HepG2 (cell line): ENCODE results near the gene METTL16. TPM values are rescaled to one million over a fixed set of nuclear protein-coding genes. Genes with fewer than 3 reads are reported as not detected.
A peak's percentile ranks its signal among the peaks of the same experiment; 100 is the strongest.

Experiments used
- ATAC-seq: fragments of 200-7000 bp; cut with Tn5 transposase; 3 replicates; pipeline ENCODE4 v1.9.1; 2020; ENCODE audit warnings: mild to moderate bottlenecking, moderate library complexity
- BruUV-seq: library from RNA; stranded (reverse); fragments of 400-500 nt; replicated peaks from 2 replicates; lab custom pipeline; 2021; lab: Mats Ljungman, UMichigan
- CTCF ChIA-PET: fragments of 300-600 bp; formaldehyde crosslinking; extraction: SDS; loops from one replicate; lab custom pipeline; 2021; ENCODE audit warnings: low total read pairs, inconsistent platforms, low intra/inter-chr PET ratio; lab: Yijun Ruan, JAX
- POLR2A ChIA-PET: fragments of 350-600 bp; sonication (Branson Sonifier 250); formaldehyde crosslinking; loops from one replicate; lab custom pipeline; 2020; ENCODE audit warnings: antibody characterized with exemption, inconsistent platforms; lab: Yijun Ruan, JAX
- DNase-seq: peaks from one replicate; pipeline ENCODE4 v3.0.0-alpha.2; 2015; ENCODE audit warnings: low spot score
- FAIRE-seq: peaks from 3 replicates; lab custom pipeline; 2011; peaks lifted over from hg19 to GRCh38; lab: Jason Lieb, UNC
- H2AFZ ChIP-seq: one replicate; pipeline ENCODE4 v1.6.1; 2011; ENCODE audit warnings: low read length, inconsistent platforms
- H3K27ac ChIP-seq: fragments of 300-600 bp; 3 replicates; pipeline ENCODE4 v1.8.0; 2011; ENCODE audit warnings: mixed run types, mild to moderate bottlenecking, mixed read lengths, low read length, inconsistent platforms; ENCODE audit not compliant: insufficient read depth; ENCODE audit errors: extremely low read length
- H3K27me3 ChIP-seq, 2 experiments: fragments of 200-600 bp in 1 of 2; 2 replicates in 1 of 2; 3 replicates in 1 of 2; pipeline versions ENCODE4 v1.6.0 to v1.8.0; 2011; ENCODE audit warnings: low read length in 2 of 2, mild to moderate bottlenecking in 2 of 2, moderate library complexity in 2 of 2, inconsistent platforms in 1 of 2; ENCODE audit not compliant: insufficient read depth in 2 of 2, control insufficient read depth in 1 of 2
- H3K36me3 ChIP-seq, 2 experiments: fragments of 200-600 bp in 1 of 2; replicated peaks in 1 of 2; 2 replicates in 1 of 2; 3 replicates in 1 of 2; pipeline versions ENCODE4 v1.5.1 to v1.8.0; 2011; ENCODE audit warnings: low read length in 2 of 2, inconsistent platforms in 1 of 2; ENCODE audit not compliant: insufficient read depth in 2 of 2, control insufficient read depth in 1 of 2
- H3K4me1 ChIP-seq: 2 replicates; pipeline ENCODE4 v1.5.1; 2012; ENCODE audit warnings: low read length, inconsistent platforms; ENCODE audit not compliant: insufficient read depth
- H3K4me2 ChIP-seq: 2 replicates; pipeline ENCODE4 v1.6.0; 2011; ENCODE audit warnings: low read depth, low read length, inconsistent platforms
- H3K4me3 ChIP-seq, 3 experiments: fragments of 200-600 bp in 1 of 3; sonication (generic), shearing (Covaris generic) in 1 of 3; replicated peaks in 1 of 3; 2 replicates each; pipeline ENCODE4 v1.5.1; 2011 to 2016; ENCODE audit warnings: low read length in 3 of 3, inconsistent platforms in 2 of 3, low read depth in 2 of 3, mild to moderate bottlenecking in 2 of 3, control low read depth in 1 of 3, mixed read lengths in 1 of 3; ENCODE audit not compliant: insufficient read depth in 1 of 3
- H3K79me2 ChIP-seq: one replicate; pipeline ENCODE4 v1.6.1; 2011; ENCODE audit warnings: low read length, inconsistent platforms; ENCODE audit not compliant: insufficient read depth
- H3K9ac ChIP-seq: 2 replicates; pipeline ENCODE4 v1.6.0; 2011; ENCODE audit warnings: mild to moderate bottlenecking, low read depth, low read length, inconsistent platforms; ENCODE audit not compliant: insufficient read depth
- H3K9me3 ChIP-seq: 2 replicates; pipeline ENCODE4 v1.5.1; 2012; ENCODE audit warnings: mild to moderate bottlenecking, low read length
- H4K20me1 ChIP-seq: 2 replicates; pipeline ENCODE4 v1.6.0; 2011; ENCODE audit warnings: inconsistent platforms, mild to moderate bottlenecking, low read length, moderate library complexity; ENCODE audit not compliant: insufficient read depth
- AGO2 ChIP-seq: fragments of 200-400 bp; formaldehyde crosslinking; optimal IDR thresholded peaks from 2 replicates; pipeline ENCODE3; 2017; ENCODE audit warnings: mild to moderate bottlenecking, low read depth, low read length, moderate library complexity
- KLF13 ChIP-seq: sonication (generic); formaldehyde crosslinking; IDR thresholded peaks from 2 replicates; pipeline ENCODE4 v1.4.0; 2020; ENCODE audit warnings: mild to moderate bottlenecking, missing genetic modification reagents
- ZNF138 ChIP-seq: sonication (generic); formaldehyde crosslinking; IDR thresholded peaks from 2 replicates; pipeline ENCODE4 v1.5.0; 2020; ENCODE audit warnings: mild to moderate bottlenecking, low read depth, missing genetic modification reagents
- ZNF20 ChIP-seq: sonication (generic); formaldehyde crosslinking; IDR thresholded peaks from 2 replicates; pipeline ENCODE4 v1.4.0; 2020; ENCODE audit warnings: mild to moderate bottlenecking, moderate library complexity, missing genetic modification reagents
- ZNF343 ChIP-seq: sonication (generic); formaldehyde crosslinking; IDR thresholded peaks from 2 replicates; pipeline ENCODE4 v1.4.0; 2020; ENCODE audit warnings: mild to moderate bottlenecking, missing genetic modification reagents
- ZNF792 ChIP-seq: IDR thresholded peaks from 2 replicates; pipeline ENCODE4 v1.6.1; 2016
- WGBS: methylation state at CpG from one replicate; pipeline ENCODE4 v1.1.6; 2017; ENCODE audit warnings: low lambda C conversion rate; 5-methylcytosine and 5-hydroxymethylcytosine counted together
- in situ Hi-C: cut with HindIII; loops from 2 replicates; pipeline ENCODE4 v1.10.0; 2017; ENCODE audit warnings: low pct_unique_long_range_greater_than_20kb; ENCODE audit not compliant: extremely low pct_ligation_motif_present
- intact Hi-C: fragments of 100-400 bp; cut with micrococcal nuclease; formaldehyde crosslinking; loops from one replicate; pipeline ENCODE4 v1.10.0; 2022; ENCODE audit not compliant: unreplicated experiment
- polyA plus RNA-seq, 8 experiments: library from polyadenylated mRNA; depleted of rRNA in 3 of 8; stranded (reverse) in 7 of 8; unstranded in 1 of 8; fragments of >200 nt; fragmentation: Illumina TruSeq in 4 of 8; extraction: Trizol in 4 of 8; gene quantifications; 2 replicates each; pipeline versions ENCODE4 v1.2.1 to v1.2.3, GENCODE V29; 2011 to 2016; ENCODE audit warnings: low read depth in 4 of 8, missing spikeins in 1 of 8, mixed read lengths in 1 of 8; ENCODE audit not compliant: insufficient read depth in 1 of 8
- total RNA-seq, 5 experiments: library from RNA; depleted of rRNA; stranded (reverse); fragments of >200 nt; fragmentation: Illumina TruSeq; extraction: Trizol; gene quantifications; 2 replicates each; pipeline ENCODE4 v1.2.3, GENCODE V29; 2016; ENCODE audit warnings: low read depth in 1 of 5
- TF ChIP-seq, protein P1 (sequence below): sonication (generic); formaldehyde crosslinking; IDR thresholded peaks from 2 replicates; pipeline ENCODE4 v1.4.0; 2020; ENCODE audit warnings: low read depth, mild to moderate bottlenecking, missing genetic modification reagents
- TF ChIP-seq, protein P2 (sequence below): sonication (generic); formaldehyde crosslinking; IDR thresholded peaks from 2 replicates; pipeline ENCODE4 v1.4.0; 2020; ENCODE audit warnings: missing genetic modification reagents
- TF ChIP-seq, protein P3 (sequence below): sonication (generic); formaldehyde crosslinking; IDR thresholded peaks from 2 replicates; pipeline ENCODE4 v1.4.0; 2020; ENCODE audit warnings: mild to moderate bottlenecking, low read depth, missing genetic modification reagents

METTL16 gene
- total and polyA plus RNA-seq, 2 of the 13 experiments (the other 11 are each of a cell fraction or from before 2014, with no cell fraction given): 11.6 to 18.5 TPM

DNA sequence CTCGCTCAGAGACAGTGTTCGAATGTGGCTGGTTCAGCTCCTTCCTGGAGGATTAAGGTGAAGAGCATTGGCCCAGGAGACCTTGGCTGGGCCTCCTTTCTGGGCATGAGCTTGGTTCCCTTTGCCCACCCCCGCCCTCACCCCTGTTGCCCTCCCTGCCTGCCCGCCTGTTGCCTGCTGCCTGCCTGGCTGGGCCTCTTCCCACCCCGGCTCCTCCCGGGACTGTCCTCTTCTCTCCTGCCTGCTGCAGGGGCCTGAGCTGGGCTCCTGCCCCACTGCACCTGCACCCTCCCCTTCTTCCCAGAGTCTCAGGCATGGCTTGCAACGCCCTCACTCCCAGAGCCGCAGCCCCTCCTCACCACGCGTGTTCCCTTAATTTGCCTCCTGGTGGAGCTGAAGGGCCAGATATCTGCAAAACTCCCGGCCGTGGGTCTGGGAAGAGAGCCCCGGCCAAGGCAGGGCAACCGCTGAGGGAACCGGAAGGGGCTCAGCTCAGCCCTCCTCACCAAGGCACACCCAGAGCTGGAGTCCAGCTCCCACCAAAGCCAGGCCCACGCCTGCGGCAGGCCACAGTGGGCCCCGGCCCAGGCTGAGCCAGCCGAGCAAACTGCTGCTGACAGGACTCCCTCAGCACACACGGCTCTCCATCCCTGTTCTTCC lies 142.0 kb downstream of the METTL16 start (continued):
- TF ChIP-seq, protein P1, sequence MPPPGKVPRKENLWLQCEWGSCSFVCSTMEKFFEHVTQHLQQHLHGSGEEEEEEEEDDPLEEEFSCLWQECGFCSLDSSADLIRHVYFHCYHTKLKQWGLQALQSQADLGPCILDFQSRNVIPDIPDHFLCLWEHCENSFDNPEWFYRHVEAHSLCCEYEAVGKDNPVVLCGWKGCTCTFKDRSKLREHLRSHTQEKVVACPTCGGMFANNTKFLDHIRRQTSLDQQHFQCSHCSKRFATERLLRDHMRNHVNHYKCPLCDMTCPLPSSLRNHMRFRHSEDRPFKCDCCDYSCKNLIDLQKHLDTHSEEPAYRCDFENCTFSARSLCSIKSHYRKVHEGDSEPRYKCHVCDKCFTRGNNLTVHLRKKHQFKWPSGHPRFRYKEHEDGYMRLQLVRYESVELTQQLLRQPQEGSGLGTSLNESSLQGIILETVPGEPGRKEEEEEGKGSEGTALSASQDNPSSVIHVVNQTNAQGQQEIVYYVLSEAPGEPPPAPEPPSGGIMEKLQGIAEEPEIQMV: no peak
- TF ChIP-seq ZNF343 (CRISPR knock-in tag): no peak
- no peak for TF ChIP-seq ZNF20 (CRISPR knock-in tag)
- TF ChIP-seq ZNF792: no peak
- TF ChIP-seq, protein P2, sequence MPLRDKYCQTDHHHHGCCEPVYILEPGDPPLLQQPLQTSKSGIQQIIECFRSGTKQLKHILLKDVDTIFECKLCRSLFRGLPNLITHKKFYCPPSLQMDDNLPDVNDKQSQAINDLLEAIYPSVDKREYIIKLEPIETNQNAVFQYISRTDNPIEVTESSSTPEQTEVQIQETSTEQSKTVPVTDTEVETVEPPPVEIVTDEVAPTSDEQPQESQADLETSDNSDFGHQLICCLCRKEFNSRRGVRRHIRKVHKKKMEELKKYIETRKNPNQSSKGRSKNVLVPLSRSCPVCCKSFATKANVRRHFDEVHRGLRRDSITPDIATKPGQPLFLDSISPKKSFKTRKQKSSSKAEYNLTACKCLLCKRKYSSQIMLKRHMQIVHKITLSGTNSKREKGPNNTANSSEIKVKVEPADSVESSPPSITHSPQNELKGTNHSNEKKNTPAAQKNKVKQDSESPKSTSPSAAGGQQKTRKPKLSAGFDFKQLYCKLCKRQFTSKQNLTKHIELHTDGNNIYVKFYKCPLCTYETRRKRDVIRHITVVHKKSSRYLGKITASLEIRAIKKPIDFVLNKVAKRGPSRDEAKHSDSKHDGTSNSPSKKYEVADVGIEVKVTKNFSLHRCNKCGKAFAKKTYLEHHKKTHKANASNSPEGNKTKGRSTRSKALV (CRISPR knock-in tag): no peak
- peak; percentile 19 for TF ChIP-seq AGO2
- TF ChIP-seq KLF13: no peak
- TF ChIP-seq, protein P3, sequence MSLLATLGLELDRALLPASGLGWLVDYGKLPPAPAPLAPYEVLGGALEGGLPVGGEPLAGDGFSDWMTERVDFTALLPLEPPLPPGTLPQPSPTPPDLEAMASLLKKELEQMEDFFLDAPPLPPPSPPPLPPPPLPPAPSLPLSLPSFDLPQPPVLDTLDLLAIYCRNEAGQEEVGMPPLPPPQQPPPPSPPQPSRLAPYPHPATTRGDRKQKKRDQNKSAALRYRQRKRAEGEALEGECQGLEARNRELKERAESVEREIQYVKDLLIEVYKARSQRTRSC: no peak

DNA sequence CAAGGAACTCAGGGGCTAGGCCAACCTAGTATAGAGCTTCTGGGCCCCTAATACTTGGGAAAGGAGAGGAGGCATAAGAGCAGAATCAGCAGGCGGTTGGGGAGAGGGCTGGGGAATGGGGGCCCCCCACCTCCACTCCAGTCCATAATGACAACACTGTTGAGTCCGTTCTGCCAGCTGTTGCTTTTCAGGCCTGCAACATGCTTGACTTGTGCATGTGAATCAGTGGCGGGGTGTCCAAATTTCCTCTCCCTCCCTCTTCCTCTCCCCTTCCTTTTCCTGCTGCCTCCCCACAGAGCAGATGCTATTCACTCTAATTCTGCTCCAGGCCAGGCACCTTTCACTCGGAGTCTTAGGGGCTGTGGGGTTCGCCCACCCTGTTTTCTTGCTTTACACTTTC lies 142.6 kb downstream of the METTL16 start:
- H3K4me3 ChIP-seq: no peak overlapping the region
- no peak overlapping the region for H3K4me2 ChIP-seq
- no peaks in the 10 kb centered on the region for H3K4me1 ChIP-seq
- 96% methylated on average over 5 of the region's 5 CpGs for WGBS
- no peak for DNase-seq
- H3K79me2 ChIP-seq: no peaks in the 10 kb centered on the region
- in situ Hi-C loops: no loop called here
- H3K27ac ChIP-seq: no peak overlapping the region
- FAIRE-seq: no peak
- no peaks in the 10 kb centered on the region for H3K27me3 ChIP-seq
- ATAC-seq: no peak
- H4K20me1 ChIP-seq: no peaks in the 10 kb centered on the region
- no TSS peak for BruUV-seq
- no peak for TF ChIP-seq ZNF138 (CRISPR knock-in tag)
- TF ChIP-seq, all 625 proteins: peak for 0
- ChIA-PET POLR2A (no interaction called here), CTCF (interaction anchor here (1.3 kb wide), 1 partner anchor 47 kb away, joined by 4 read pairs; no protein-coding TSS in a partner anchor)
- H3K9ac ChIP-seq: no peak overlapping the region
- H3K36me3 ChIP-seq: peaks cover 14 to 16% of the 10 kb centered on the region in 2 experiments; a peak in 3 of 5 replicates
- intact Hi-C loops: no loop called here
- H3K9me3 ChIP-seq: no peaks in the 10 kb centered on the region
- no peak overlapping the region for H2AFZ ChIP-seq
